Stimulated activated CD4-positive, alpha-beta T cell treated with anti-CD3 and anti-CD28 coated beads, Interleukin-2, amount 100 ng/mL, for 24 hours (primary cell): ENCODE measurements around the gene RMP24.
"Not testable (repeated sequence)": the region's sequence is repeated elsewhere in the genome, so short reads cannot be mapped to it uniquely, and the experiment has no call there.

Experiments
- DNase-seq, 2 donors: peaks; one replicate each; pipeline ENCODE4 v3.0.0-alpha.2; 2020

Gene RMP24

GRCh38 chr18:35972197-35973000 is at the start of gene RMP24:
RMP24 (plus strand) TSS chr18:35972679.
- DNase-seq: peak; percentile 93

GRCh38 chr18:35923939-35924684 is 48.4 kb upstream of the RMP24 start:
- DNase-seq: no peak

GRCh38 chr18:35926884-35927283 is 45.6 kb upstream of the RMP24 start:
- no peak for DNase-seq

GRCh38 chr18:35927430-35927829 is 45.0 kb upstream of the RMP24 start:
- DNase-seq: no peak

- no peak for DNase-seq
Measured at GRCh38 chr18:35933982-35934381, 38.5 kb upstream of the RMP24 start.

- no peak for DNase-seq
Measured at GRCh38 chr18:35934891-35935290, 37.6 kb upstream of the RMP24 start.

GRCh38 chr18:35935805-35936204 is 36.7 kb upstream of the RMP24 start:
- DNase-seq: no peak

- DNase-seq: no peak
Measured at GRCh38 chr18:35936951-35937350, 35.5 kb upstream of the RMP24 start.

- no peak for DNase-seq
Measured at GRCh38 chr18:35938158-35938557, 34.3 kb upstream of the RMP24 start.

- DNase-seq: no peak
Measured at GRCh38 chr18:35938562-35938961, 33.9 kb upstream of the RMP24 start.

GRCh38 chr18:35939138-35939537 is 33.3 kb upstream of the RMP24 start:
- DNase-seq: no peak

GRCh38 chr18:35941299-35941698 is 31.2 kb upstream of the RMP24 start:
- no peak for DNase-seq

GRCh38 chr18:35942133-35942532 is 30.3 kb upstream of the RMP24 start:
- no peak for DNase-seq

- no peak for DNase-seq
Measured at GRCh38 chr18:35942661-35943060, 29.8 kb upstream of the RMP24 start.

GRCh38 chr18:35948080-35948479 is 24.4 kb upstream of the RMP24 start:
- DNase-seq: no peak

- DNase-seq: no peak
Measured at GRCh38 chr18:35949090-35949489, 23.4 kb upstream of the RMP24 start.

- peak; percentile 39 to 52 for DNase-seq
Measured at GRCh38 chr18:35949903-35950627, 22.4 kb upstream of the RMP24 start.

GRCh38 chr18:35950628-35950982 is 21.9 kb upstream of the RMP24 start:
- no peak for DNase-seq

GRCh38 chr18:35953688-35954087 is 18.8 kb upstream of the RMP24 start:
- no peak for DNase-seq

GRCh38 chr18:35956226-35956625 is 16.3 kb upstream of the RMP24 start:
- no peak for DNase-seq

GRCh38 chr18:35962320-35962719 is 10.2 kb upstream of the RMP24 start:
- no peak for DNase-seq

- DNase-seq: no peak
Measured at GRCh38 chr18:35964319-35964718, 8.2 kb upstream of the RMP24 start.

- DNase-seq: not testable (repeated sequence)
Measured at GRCh38 chr18:35967866-35968265, 4.6 kb upstream of the RMP24 start.
